ENCODE results near the gene ARHGAP4.

ARHGAP4 gene

GRCh38 chrX:153950127-153950526 is 24.1 kb upstream of the ARHGAP4 start:
- no peak for TF ChIP-seq CTCF (IDR thresholded peaks at IDR 0.05; ENCODE audit: low read depth, low read length)
- no peak for DNase-seq (ENCODE audit: extremely low read depth, low read depth)

- TF ChIP-seq CTCF (IDR thresholded peaks at IDR 0.05; ENCODE audit: low read depth, low read length): no peak
- no peak for DNase-seq (ENCODE audit: extremely low read depth, low read depth)
Measured at GRCh38 chrX:153948847-153949805, 23.1 kb upstream of the ARHGAP4 start.

GRCh38 chrX:153948002-153948466 is 22.0 kb upstream of the ARHGAP4 start:
- TF ChIP-seq CTCF (IDR thresholded peaks at IDR 0.05; ENCODE audit: low read depth, low read length): no peak
- DNase-seq (ENCODE audit: extremely low read depth, low read depth): no peak

GRCh38 chrX:153947009-153947769 is 21.1 kb upstream of the ARHGAP4 start:
- peak; percentile 38 for DNase-seq (ENCODE audit: extremely low read depth, low read depth)
- peak; percentile 79 for TF ChIP-seq CTCF (IDR thresholded peaks at IDR 0.05; ENCODE audit: low read depth, low read length)

GRCh38 chrX:153945956-153946943 is 20.2 kb upstream of the ARHGAP4 start:
- no peak for DNase-seq (ENCODE audit: extremely low read depth, low read depth)
- TF ChIP-seq CTCF (IDR thresholded peaks at IDR 0.05; ENCODE audit: low read depth, low read length): no peak

GRCh38 chrX:153944800-153945150 is 18.7 kb upstream of the ARHGAP4 start:
- no peak for TF ChIP-seq CTCF (IDR thresholded peaks at IDR 0.05; ENCODE audit: low read depth, low read length)

More at GRCh38 chrX:153944800-153945150, 18.7 kb upstream of the ARHGAP4 start:
- no peak for DNase-seq (ENCODE audit: extremely low read depth, low read depth)

All from AG09319 (cell line).